Mesenchymal stem cell (in vitro differentiated cells and primary cell): ENCODE results near the gene TCF7L1.

Source experiments
- DNase-seq: peaks from one replicate; pipeline ENCODE4 v3.0.0-alpha.2; 2013
- H2AFZ ChIP-seq: one replicate; pipeline ENCODE4 v1.6.1; 2013; ENCODE audit warnings: low read depth, mild to moderate bottlenecking, control low read depth, inconsistent platforms, low read length, moderate library complexity
- H2AK5ac ChIP-seq: 2 replicates; pipeline ENCODE4 v1.6.1; 2013; ENCODE audit warnings: low read length, moderate library complexity, mild to moderate bottlenecking, inconsistent platforms; ENCODE audit not compliant: severe bottlenecking
- H2BK120ac ChIP-seq: one replicate; pipeline ENCODE4 v1.6.1; 2013; ENCODE audit warnings: low read depth, mild to moderate bottlenecking, inconsistent platforms, low read length, moderate library complexity
- H2BK12ac ChIP-seq, 2 experiments: one replicate each; pipeline ENCODE4 v1.6.1; 2013; ENCODE audit warnings: inconsistent platforms in 2 of 2, low read length in 2 of 2, mild to moderate bottlenecking in 2 of 2, moderate library complexity in 2 of 2, control low read depth in 1 of 2
- H2BK15ac ChIP-seq: one replicate; pipeline ENCODE4 v1.6.1; 2013; ENCODE audit warnings: mild to moderate bottlenecking, low read depth, inconsistent platforms; ENCODE audit not compliant: poor library complexity, severe bottlenecking
- H2BK5ac ChIP-seq: 2 replicates; pipeline ENCODE4 v1.6.1; 2013; ENCODE audit warnings: low read depth, mild to moderate bottlenecking, low read length, control low read depth, inconsistent platforms; ENCODE audit not compliant: poor library complexity, severe bottlenecking
- H3K14ac ChIP-seq, 2 experiments: one replicate each; pipeline ENCODE4 v1.6.1; 2013; ENCODE audit warnings: inconsistent platforms in 2 of 2, low read length in 2 of 2, control low read depth in 1 of 2, mild to moderate bottlenecking in 1 of 2, moderate library complexity in 1 of 2
- H3K18ac ChIP-seq, 2 experiments: one replicate each; pipeline ENCODE4 v1.6.1; 2013; ENCODE audit warnings: inconsistent platforms in 2 of 2, low read length in 2 of 2, control low read depth in 1 of 2, low read depth in 1 of 2, mild to moderate bottlenecking in 1 of 2
- H3K23ac ChIP-seq, 2 experiments: one replicate each; pipeline ENCODE4 v1.6.1; 2013; ENCODE audit warnings: inconsistent platforms in 2 of 2, low read length in 2 of 2, mild to moderate bottlenecking in 2 of 2, moderate library complexity in 2 of 2, control low read depth in 1 of 2
- H3K27ac ChIP-seq: 2 replicates; pipeline ENCODE4 v1.5.1; 2013; ENCODE audit warnings: mild to moderate bottlenecking, moderate library complexity, low read length, control low read depth, inconsistent platforms; ENCODE audit not compliant: poor library complexity, severe bottlenecking
- H3K27me3 ChIP-seq, 2 experiments: 2 replicates each; pipeline versions ENCODE4 v1.6.1 to v1.7.0; 2013; ENCODE audit warnings: low read length in 2 of 2, mild to moderate bottlenecking in 2 of 2, moderate library complexity in 2 of 2, control low read depth in 1 of 2, inconsistent platforms in 1 of 2; ENCODE audit not compliant: control insufficient read depth in 1 of 2, insufficient read depth in 1 of 2
- H3K36me3 ChIP-seq, 2 experiments: 2 replicates each; pipeline versions ENCODE4 v1.6.1 to v1.7.0; 2013; ENCODE audit warnings: low read length in 2 of 2, control low read depth in 1 of 2, inconsistent platforms in 1 of 2, low read depth in 1 of 2, mild to moderate bottlenecking in 1 of 2; ENCODE audit not compliant: insufficient read depth in 2 of 2, control insufficient read depth in 1 of 2
- H3K4ac ChIP-seq, 2 experiments: one replicate each; pipeline ENCODE4 v1.6.1; 2013; ENCODE audit warnings: inconsistent platforms in 2 of 2, low read length in 2 of 2, mild to moderate bottlenecking in 2 of 2, moderate library complexity in 2 of 2, control low read depth in 1 of 2, low read depth in 1 of 2
- H3K4me1 ChIP-seq: 2 replicates; pipeline ENCODE4 v1.6.1; 2013; ENCODE audit warnings: low read depth, low read length, control low read depth; ENCODE audit not compliant: control insufficient read depth, insufficient read depth
- H3K4me2 ChIP-seq: 2 replicates; pipeline ENCODE4 v1.6.1; 2013; ENCODE audit warnings: low read length, mild to moderate bottlenecking, inconsistent platforms; ENCODE audit not compliant: poor library complexity, severe bottlenecking
- H3K4me3 ChIP-seq, 2 experiments: 2 replicates each; pipeline versions ENCODE4 v1.5.1 to v1.7.0; 2013; ENCODE audit warnings: low read length in 2 of 2, mild to moderate bottlenecking in 2 of 2, control low read depth in 1 of 2, low read depth in 1 of 2; ENCODE audit not compliant: insufficient read depth in 1 of 2
- H3K79me1 ChIP-seq: replicated peaks from 2 replicates; pipeline ENCODE4 v1.6.1; 2013; ENCODE audit warnings: mild to moderate bottlenecking, control low read depth, low read length, inconsistent platforms; ENCODE audit not compliant: poor library complexity, severe bottlenecking
- H3K9ac ChIP-seq: 2 replicates; pipeline ENCODE4 v1.7.0; 2013; ENCODE audit warnings: mild to moderate bottlenecking, low read length, moderate library complexity
- H3K9me3 ChIP-seq: 2 replicates; pipeline ENCODE4 v1.7.0; 2013; ENCODE audit warnings: mild to moderate bottlenecking, low read length; ENCODE audit not compliant: control insufficient read depth
- H4K8ac ChIP-seq: one replicate; pipeline ENCODE4 v1.6.1; 2013; ENCODE audit warnings: inconsistent platforms, mild to moderate bottlenecking, low read length, moderate library complexity
- H4K91ac ChIP-seq: one replicate; pipeline ENCODE4 v1.6.1; 2013; ENCODE audit warnings: mild to moderate bottlenecking, low read length, inconsistent platforms
- WGBS: methylation state at CpG from one replicate; pipeline ENCODE4 v1.1.7; 2013; ENCODE audit warnings: mixed read lengths; 5-methylcytosine and 5-hydroxymethylcytosine counted together

The TCF7L1 gene

DNA sequence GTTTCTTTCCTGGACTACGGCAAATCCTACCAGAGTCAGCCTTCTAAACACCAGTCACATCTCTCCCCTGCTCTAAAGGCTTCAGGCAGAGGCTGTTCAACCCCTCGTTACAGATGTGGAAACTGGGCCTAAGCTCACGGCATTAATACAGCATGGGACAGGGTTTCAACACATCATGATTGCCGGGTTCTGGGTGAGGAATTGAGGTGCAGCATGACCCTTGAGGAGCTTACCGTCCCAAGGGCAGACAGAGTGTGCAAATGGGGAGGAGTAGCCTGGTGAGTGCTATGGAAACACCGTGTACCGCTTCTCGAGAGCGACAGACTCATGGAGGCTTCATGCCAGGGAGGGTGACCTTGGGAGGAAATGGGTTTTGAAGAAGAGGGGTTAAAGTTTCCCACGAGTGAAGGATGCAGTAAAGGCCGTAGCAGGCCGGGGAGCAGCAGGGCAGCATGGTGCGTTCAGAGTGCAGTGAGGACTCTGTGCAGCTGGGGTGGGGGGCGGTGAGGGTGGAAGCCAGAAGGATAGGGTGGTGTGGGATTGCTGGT is 143.5 kb downstream of the TCF7L1 start:
- Histone ChIP-seq H3K9me3 (no peaks in the 10 kb centered on the region), H2BK5ac (no peak overlapping the region), H2AK5ac (no peak overlapping the region), H3K4ac (peak overlapping the region; percentile 30 to 82), H3K4me1 (peaks cover 20% of the 10 kb centered on the region), H3K4me2 (no peak overlapping the region), H3K27me3 (no peaks in the 10 kb centered on the region), H3K23ac (no peak overlapping the region), H2BK15ac (peak overlapping the region; percentile 1), H4K91ac (peak overlapping the region; percentile 58), H3K18ac (peak overlapping the region in 1 of 2 experiments; percentile 52), H3K36me3 (no peaks in the 10 kb centered on the region), H3K9ac (peak overlapping the region; percentile 76), H3K4me3 (peak overlapping the region in 1 of 2 experiments; percentile 75), H2AFZ (no peak overlapping the region), H2BK12ac (peak overlapping the region; percentile 38 to 88), H3K14ac (no peak overlapping the region), H2BK120ac (no peak overlapping the region), H3K27ac (no peak overlapping the region), H4K8ac (no peak overlapping the region), H3K79me1 (peaks cover 2% of the 10 kb centered on the region)
- no peak for DNase-seq
- WGBS: 92% methylated on average over 14 of the region's 14 CpGs

- Histone ChIP-seq H2BK15ac (no peak overlapping the region), H2BK12ac (peak overlapping the region in 1 of 2 experiments; percentile 33), H3K23ac (no peak overlapping the region), H3K4me3 (peak overlapping the region in 1 of 2 experiments; percentile 75), H3K18ac (peak overlapping the region in 1 of 2 experiments; percentile 83), H4K91ac (no peak overlapping the region), H3K4ac (peak overlapping the region; percentile 62 to 77), H2AK5ac (peak overlapping the region; percentile 27), H2AFZ (no peak overlapping the region), H3K79me1 (peaks cover 2% of the 10 kb centered on the region), H3K9ac (peak overlapping the region; percentile 76), H2BK5ac (no peak overlapping the region), H3K27ac (no peak overlapping the region), H3K27me3 (no peaks in the 10 kb centered on the region), H3K9me3 (no peaks in the 10 kb centered on the region), H4K8ac (peak overlapping the region; percentile 81), H3K4me1 (peaks cover 20% of the 10 kb centered on the region), H3K4me2 (no peak overlapping the region), H2BK120ac (peak overlapping the region; percentile 43), H3K14ac (no peak overlapping the region), H3K36me3 (no peaks in the 10 kb centered on the region)
- DNase-seq: peak; percentile 73
- WGBS: 66% methylated on average over 15 of the region's 15 CpGs
Measured at GRCh38 chr2:85277416-85278158, 144.4 kb downstream of the TCF7L1 start.

- H3K4me1 ChIP-seq: peaks cover 20% of the 10 kb centered on the region
- H3K79me1 ChIP-seq: peaks cover 2% of the 10 kb centered on the region
- no peak overlapping the region for H2BK5ac ChIP-seq
- H2BK12ac ChIP-seq: no peak overlapping the region
- no peak overlapping the region for H2BK120ac ChIP-seq
- no peak overlapping the region for H3K4ac ChIP-seq
- H4K8ac ChIP-seq: no peak overlapping the region
- H3K4me2 ChIP-seq: no peak overlapping the region
- no peak overlapping the region for H2AFZ ChIP-seq
- H2AK5ac ChIP-seq: no peak overlapping the region
- no peak overlapping the region for H4K91ac ChIP-seq
- peak overlapping the region; percentile 76 for H3K9ac ChIP-seq
- H2BK15ac ChIP-seq: no peak overlapping the region
- no peak overlapping the region for H3K14ac ChIP-seq
- peak overlapping the region in 1 of 2 experiments; percentile 75 for H3K4me3 ChIP-seq
- H3K27me3 ChIP-seq: no peaks in the 10 kb centered on the region
- peaks cover 0 to 1% of the 10 kb centered on the region in 2 experiments for H3K36me3 ChIP-seq
- H3K27ac ChIP-seq: no peak overlapping the region
- H3K18ac ChIP-seq: no peak overlapping the region
- H3K23ac ChIP-seq: no peak overlapping the region
- 80% methylated on average over 1 of the region's 2 CpGs for WGBS
- no peak for DNase-seq
- H3K9me3 ChIP-seq: no peaks in the 10 kb centered on the region
Measured at GRCh38 chr2:85278361-85278760, 145.2 kb downstream of the TCF7L1 start.

DNA sequence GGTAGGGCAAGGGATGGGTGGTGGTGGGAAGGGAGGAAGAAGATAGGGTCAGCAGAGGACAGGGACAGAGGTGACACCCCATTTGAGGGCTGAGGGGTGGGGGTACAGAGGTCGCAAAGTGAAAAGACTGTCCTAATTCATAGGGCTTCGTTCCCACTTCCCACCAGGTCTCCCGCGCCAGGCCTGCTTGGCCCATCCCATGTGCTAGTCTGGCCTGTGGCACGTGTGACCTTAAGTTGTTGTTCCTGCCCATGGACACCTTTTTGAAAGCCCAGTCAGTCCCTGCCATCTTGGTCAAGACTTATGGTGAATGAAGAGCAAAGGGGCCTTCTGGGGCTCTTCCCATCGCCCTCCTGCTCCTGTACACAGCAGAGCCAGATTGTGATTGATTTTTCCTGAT is 148.4 kb downstream of the TCF7L1 start:
- no peak overlapping the region for H3K14ac ChIP-seq
- H2BK5ac ChIP-seq: no peak overlapping the region
- peaks cover 2% of the 10 kb centered on the region for H3K79me1 ChIP-seq
- no peak overlapping the region for H2BK15ac ChIP-seq
- H2BK120ac ChIP-seq: no peak overlapping the region
- H4K91ac ChIP-seq: no peak overlapping the region
- no peak overlapping the region for H3K18ac ChIP-seq
- H3K27ac ChIP-seq: no peak overlapping the region
- no peak overlapping the region for H2AFZ ChIP-seq
- no peaks in the 10 kb centered on the region for H3K27me3 ChIP-seq
- no peak overlapping the region for H2BK12ac ChIP-seq
- no peak overlapping the region for H4K8ac ChIP-seq
- no peak overlapping the region for H3K9ac ChIP-seq
- WGBS: 97% methylated on average over 6 of the region's 6 CpGs
- no peak overlapping the region for H3K23ac ChIP-seq
- no peak overlapping the region for H3K4me3 ChIP-seq
- H3K36me3 ChIP-seq: peaks cover 6 to 10% of the 10 kb centered on the region in 2 experiments
- no peak overlapping the region for H3K4ac ChIP-seq
- no peak overlapping the region for H3K4me2 ChIP-seq
- no peaks in the 10 kb centered on the region for H3K9me3 ChIP-seq
- DNase-seq: no peak
- H2AK5ac ChIP-seq: no peak overlapping the region
- H3K4me1 ChIP-seq: peaks cover 13% of the 10 kb centered on the region
